HepG2 (cell line): Measurements from ENCODE around the gene E2F8. TPM values are rescaled to one million over a fixed set of nuclear protein-coding genes. Genes with fewer than 3 reads are reported as not detected.

Experiments used
- KDM5B ChIP-seq: sonication (generic); formaldehyde crosslinking; IDR thresholded peaks from 2 replicates; pipeline ENCODE4 v1.4.0; 2020; ENCODE audit warnings: missing genetic modification reagents, mild to moderate bottlenecking, borderline replicate concordance
- NFYB ChIP-seq: sonication (generic); formaldehyde crosslinking; IDR thresholded peaks from 2 replicates; pipeline ENCODE4 v1.4.0; 2020; ENCODE audit warnings: missing genetic modification reagents
- NONO ChIP-seq, 2 experiments: fragments of 450-650 bp in 1 of 2; sonication (generic) in 1 of 2; formaldehyde crosslinking in 1 of 2; IDR thresholded peaks in 1 of 2; conservative IDR thresholded peaks in 1 of 2; 2 replicates each; pipeline versions ENCODE4 v1.6.1 to v1.8.0; 2017 to 2022; ENCODE audit warnings: mild to moderate bottlenecking in 1 of 2, missing genetic modification reagents in 1 of 2, moderate library complexity in 1 of 2
- NR3C1 ChIP-seq: sonication (generic); formaldehyde crosslinking; IDR thresholded peaks from 2 replicates; pipeline ENCODE4 v1.4.0; 2020; ENCODE audit warnings: missing genetic modification reagents
- ZBTB38 ChIP-seq: sonication (generic); formaldehyde crosslinking; IDR thresholded peaks from 2 replicates; pipeline ENCODE4 v1.5.1; 2020; ENCODE audit warnings: mild to moderate bottlenecking, missing genetic modification reagents
- ZBTB40 ChIP-seq, 2 experiments: fragments of 450-650 bp in 1 of 2; sonication (generic) in 1 of 2; formaldehyde crosslinking in 1 of 2; IDR thresholded peaks; 2 replicates each; pipeline versions ENCODE4 v1.6.1 to v1.8.0; 2016 to 2022; ENCODE audit warnings: antibody characterized with exemption in 1 of 2, mild to moderate bottlenecking in 1 of 2, missing genetic modification reagents in 1 of 2
- ZNF253 ChIP-seq: sonication (generic); formaldehyde crosslinking; IDR thresholded peaks from 2 replicates; pipeline ENCODE4 v1.8.0; 2022; ENCODE audit warnings: mild to moderate bottlenecking, missing genetic modification reagents, borderline replicate concordance
- ZNF33A ChIP-seq: sonication (generic); formaldehyde crosslinking; IDR thresholded peaks from 2 replicates; pipeline ENCODE4 v1.5.1; 2020; ENCODE audit warnings: missing genetic modification reagents, mild to moderate bottlenecking, moderate library complexity, borderline replicate concordance
- polyA plus RNA-seq, 8 experiments: library from polyadenylated mRNA; depleted of rRNA in 3 of 8; stranded (reverse) in 7 of 8; unstranded in 1 of 8; fragments of >200 nt; fragmentation: Illumina TruSeq in 4 of 8; extraction: Trizol in 4 of 8; gene quantifications; 2 replicates each; pipeline versions ENCODE4 v1.2.1 to v1.2.3, GENCODE V29; 2011 to 2016; ENCODE audit warnings: low read depth in 4 of 8, missing spikeins in 1 of 8, mixed read lengths in 1 of 8; ENCODE audit not compliant: insufficient read depth in 1 of 8
- total RNA-seq, 5 experiments: library from RNA; depleted of rRNA; stranded (reverse); fragments of >200 nt; fragmentation: Illumina TruSeq; extraction: Trizol; gene quantifications; 2 replicates each; pipeline ENCODE4 v1.2.3, GENCODE V29; 2016; ENCODE audit warnings: low read depth in 1 of 5
- TF ChIP-seq, protein P1 (sequence below): sonication (generic); formaldehyde crosslinking; IDR thresholded peaks from 2 replicates; pipeline ENCODE4 v1.8.0; 2023; ENCODE audit warnings: mild to moderate bottlenecking, missing genetic modification reagents
- TF ChIP-seq, protein P2 (sequence below): sonication (generic); formaldehyde crosslinking; IDR thresholded peaks from 2 replicates; pipeline ENCODE4 v1.5.1; 2020; ENCODE audit warnings: mild to moderate bottlenecking, missing genetic modification reagents, moderate library complexity
- TF ChIP-seq, protein P3 (sequence below): sonication (generic); formaldehyde crosslinking; IDR thresholded peaks from 2 replicates; pipeline ENCODE4 v1.8.0; 2022; ENCODE audit warnings: mild to moderate bottlenecking, missing genetic modification reagents, moderate library complexity

Gene E2F8
- total and polyA plus RNA-seq, 2 of the 13 experiments (the other 11 are each of a cell fraction or from before 2014, with no cell fraction given), result 3.3 to 8.9 TPM

DNA sequence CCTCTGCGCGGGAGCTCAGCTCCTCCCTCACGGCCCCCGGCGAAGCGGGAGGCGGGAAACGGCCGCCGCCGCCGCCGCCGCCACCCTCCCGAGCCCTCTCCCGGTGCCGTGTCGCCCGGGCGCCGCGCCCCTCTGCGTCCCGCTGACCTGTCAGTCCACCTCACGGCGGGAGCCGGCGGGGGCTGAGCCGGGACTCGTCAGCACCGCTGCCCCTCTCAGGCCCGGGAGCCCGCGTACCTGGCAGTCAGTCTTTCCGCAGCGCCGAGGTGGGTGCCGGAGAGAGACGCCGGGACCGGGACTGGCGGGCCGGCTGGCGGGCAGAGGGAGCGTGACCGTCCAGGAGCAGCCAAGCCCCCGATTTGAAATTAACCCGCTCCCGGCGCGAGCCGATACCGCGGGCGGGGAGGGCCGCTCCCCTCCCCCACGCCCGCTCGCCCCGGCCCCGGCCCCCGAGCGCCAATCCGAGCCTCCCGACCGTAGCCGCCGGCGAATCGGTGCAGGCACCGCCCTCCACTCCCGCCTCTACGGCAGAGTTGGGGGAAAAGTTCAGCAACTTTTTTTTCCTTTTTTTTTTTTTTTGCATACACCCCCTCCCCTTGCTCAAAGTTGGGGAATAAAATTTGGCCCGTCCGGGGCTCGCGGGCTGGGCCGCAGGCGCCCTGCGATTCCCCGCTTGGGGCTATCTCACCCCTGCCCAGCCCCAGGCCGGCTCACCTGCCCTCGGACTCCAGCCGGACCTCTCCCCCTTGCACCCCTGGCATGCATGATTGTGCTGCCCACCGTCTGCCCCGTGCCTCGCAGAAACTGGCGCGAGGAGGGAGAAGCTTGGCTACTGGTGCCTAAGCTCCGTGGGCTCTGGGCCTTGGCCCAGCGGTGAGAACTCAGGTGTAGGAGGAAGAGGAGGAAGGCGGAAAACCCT, 774 bp upstream of the E2F8 start (continued):
- no peak for TF ChIP-seq ZBTB40 (IDR thresholded peaks at IDR 0.05)
- TF ChIP-seq ZBTB40 (CRISPR knock-in tag; IDR thresholded peaks at IDR 0.05), result peak; percentile 31; the same call in 1 of the 2 replicates
- TF ChIP-seq NR3C1 (CRISPR knock-in tag), result no peak
- TF ChIP-seq ZBTB38, result 0 out of 2 replicates have a peak, but pooled peaks have one; percentile 16
- TF ChIP-seq NFYB (CRISPR knock-in tag), result peak; percentile 56
- TF ChIP-seq, protein P1, sequence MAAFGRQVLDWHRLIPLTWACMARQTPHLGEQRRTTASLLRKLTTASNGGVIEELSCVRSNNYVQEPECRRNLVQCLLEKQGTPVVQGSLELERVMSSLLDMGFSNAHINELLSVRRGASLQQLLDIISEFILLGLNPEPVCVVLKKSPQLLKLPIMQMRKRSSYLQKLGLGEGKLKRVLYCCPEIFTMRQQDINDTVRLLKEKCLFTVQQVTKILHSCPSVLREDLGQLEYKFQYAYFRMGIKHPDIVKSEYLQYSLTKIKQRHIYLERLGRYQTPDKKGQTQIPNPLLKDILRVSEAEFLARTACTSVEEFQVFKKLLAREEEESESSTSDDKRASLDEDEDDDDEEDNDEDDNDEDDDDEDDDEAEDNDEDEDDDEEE (CRISPR knock-in tag), result 0 out of 2 replicates have a peak, but pooled peaks have one; percentile 54
- TF ChIP-seq, protein P2, sequence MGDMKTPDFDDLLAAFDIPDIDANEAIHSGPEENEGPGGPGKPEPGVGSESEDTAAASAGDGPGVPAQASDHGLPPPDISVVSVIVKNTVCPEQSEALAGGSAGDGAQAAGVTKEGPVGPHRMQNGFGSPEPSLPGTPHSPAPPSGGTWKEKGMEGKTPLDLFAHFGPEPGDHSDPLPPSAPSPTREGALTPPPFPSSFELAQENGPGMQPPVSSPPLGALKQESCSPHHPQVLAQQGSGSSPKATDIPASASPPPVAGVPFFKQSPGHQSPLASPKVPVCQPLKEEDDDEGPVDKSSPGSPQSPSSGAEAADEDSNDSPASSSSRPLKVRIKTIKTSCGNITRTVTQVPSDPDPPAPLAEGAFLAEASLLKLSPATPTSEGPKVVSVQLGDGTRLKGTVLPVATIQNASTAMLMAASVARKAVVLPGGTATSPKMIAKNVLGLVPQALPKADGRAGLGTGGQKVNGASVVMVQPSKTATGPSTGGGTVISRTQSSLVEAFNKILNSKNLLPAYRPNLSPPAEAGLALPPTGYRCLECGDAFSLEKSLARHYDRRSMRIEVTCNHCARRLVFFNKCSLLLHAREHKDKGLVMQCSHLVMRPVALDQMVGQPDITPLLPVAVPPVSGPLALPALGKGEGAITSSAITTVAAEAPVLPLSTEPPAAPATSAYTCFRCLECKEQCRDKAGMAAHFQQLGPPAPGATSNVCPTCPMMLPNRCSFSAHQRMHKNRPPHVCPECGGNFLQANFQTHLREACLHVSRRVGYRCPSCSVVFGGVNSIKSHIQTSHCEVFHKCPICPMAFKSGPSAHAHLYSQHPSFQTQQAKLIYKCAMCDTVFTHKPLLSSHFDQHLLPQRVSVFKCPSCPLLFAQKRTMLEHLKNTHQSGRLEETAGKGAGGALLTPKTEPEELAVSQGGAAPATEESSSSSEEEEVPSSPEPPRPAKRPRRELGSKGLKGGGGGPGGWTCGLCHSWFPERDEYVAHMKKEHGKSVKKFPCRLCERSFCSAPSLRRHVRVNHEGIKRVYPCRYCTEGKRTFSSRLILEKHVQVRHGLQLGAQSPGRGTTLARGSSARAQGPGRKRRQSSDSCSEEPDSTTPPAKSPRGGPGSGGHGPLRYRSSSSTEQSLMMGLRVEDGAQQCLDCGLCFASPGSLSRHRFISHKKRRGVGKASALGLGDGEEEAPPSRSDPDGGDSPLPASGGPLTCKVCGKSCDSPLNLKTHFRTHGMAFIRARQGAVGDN, result peak; percentile 37; the same call in 1 of the 2 replicates
- no peak for TF ChIP-seq ZNF33A (CRISPR knock-in tag)
- peak; percentile 23; the same call in 1 of the 2 replicates for TF ChIP-seq KDM5B (CRISPR knock-in tag)
- no peak for TF ChIP-seq ZNF253 (CRISPR knock-in tag)
- TF ChIP-seq NONO (IDR thresholded peaks at IDR 0.05), result no peak
- TF ChIP-seq NONO (CRISPR knock-in tag; conservative IDR thresholded peaks at IDR 0.05), result peak; percentile 34; the same call in 1 of the 2 replicates
- TF ChIP-seq, protein P3, sequence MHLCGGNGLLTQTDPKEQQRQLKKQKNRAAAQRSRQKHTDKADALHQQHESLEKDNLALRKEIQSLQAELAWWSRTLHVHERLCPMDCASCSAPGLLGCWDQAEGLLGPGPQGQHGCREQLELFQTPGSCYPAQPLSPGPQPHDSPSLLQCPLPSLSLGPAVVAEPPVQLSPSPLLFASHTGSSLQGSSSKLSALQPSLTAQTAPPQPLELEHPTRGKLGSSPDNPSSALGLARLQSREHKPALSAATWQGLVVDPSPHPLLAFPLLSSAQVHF (CRISPR knock-in tag), result peak; percentile 50; the same call in 1 of the 2 replicates
